ENCODE data around the gene TMEM17. TPM values are rescaled to one million over a fixed set of nuclear protein-coding genes. Genes with fewer than 3 reads are reported as not detected.
A peak's percentile ranks its signal among the peaks of the same experiment; 100 is the strongest.

The TMEM17 gene
- total and polyA plus RNA-seq, 2 of the 13 experiments (the other 11 are each of a cell fraction or from before 2014, with no cell fraction given), result 0.22 to 0.50 TPM

GRCh38 chr2:62457556-62457955, 48.4 kb downstream of the TMEM17 start (continued):
- TF ChIP-seq PRPF4 (IDR thresholded peaks at IDR 0.05; ENCODE audit: low read depth, low read length, poor library complexity, severe bottlenecking) (peak; percentile 50), ZNF383 (CRISPR knock-in tag; IDR thresholded peaks at IDR 0.05; ENCODE audit: borderline replicate concordance) (0 out of 2 replicates have a peak, but pooled peaks have one; percentile 4), ZNF577 (CRISPR knock-in tag; IDR thresholded peaks at IDR 0.05; ENCODE audit: borderline replicate concordance, low read depth) (no peak), ZMYM2 (CRISPR knock-in tag; IDR thresholded peaks at IDR 0.05) (0 out of 2 replicates have a peak, but pooled peaks have one; percentile 6), SRSF1 (optimal IDR thresholded peaks at IDR 0.05; ENCODE audit: low read depth, low read length) (peak; percentile 3), RELA (CRISPR knock-in tag; IDR thresholded peaks at IDR 0.05) (no peak), NCOA1 (CRISPR knock-in tag; IDR thresholded peaks at IDR 0.05) (0 out of 2 replicates have a peak, but pooled peaks have one; percentile 9), PATZ1 (CRISPR knock-in tag; IDR thresholded peaks at IDR 0.05) (no peak), CREBL2 (CRISPR knock-in tag; IDR thresholded peaks at IDR 0.05; ENCODE audit: borderline replicate concordance) (0 out of 2 replicates have a peak, but pooled peaks have one; percentile 42), ZNF615 (CRISPR knock-in tag; IDR thresholded peaks at IDR 0.05; ENCODE audit: borderline replicate concordance) (0 out of 2 replicates have a peak, but pooled peaks have one; percentile 4), ATF7 (IDR thresholded peaks at IDR 0.05) (no peak), ATF7 (CRISPR knock-in tag; IDR thresholded peaks at IDR 0.05) (0 out of 2 replicates have a peak, but pooled peaks have one; percentile 34), ZBTB1 (CRISPR knock-in tag; IDR thresholded peaks at IDR 0.05; ENCODE audit: borderline replicate concordance) (no peak), ELF3 (CRISPR knock-in tag; IDR thresholded peaks at IDR 0.05) (no peak), SAP130 (CRISPR knock-in tag; IDR thresholded peaks at IDR 0.05; ENCODE audit: low read depth) (no peak), MTERF4 (CRISPR knock-in tag; IDR thresholded peaks at IDR 0.05) (no peak), ZBTB4 (CRISPR knock-in tag; IDR thresholded peaks at IDR 0.05; ENCODE audit: borderline replicate concordance) (peak; percentile 85), ATF5 (CRISPR knock-in tag; IDR thresholded peaks at IDR 0.05; ENCODE audit: low read depth) (no peak), RBM39 (IDR thresholded peaks at IDR 0.05; ENCODE audit: low read depth, low read length, poor library complexity, severe bottlenecking) (peak; percentile 7)
